Parathyroid adenoma (tissue), 2 donors: ENCODE measurements around the gene EVI2B.
"Not testable (repeated sequence)": the region's sequence is repeated elsewhere in the genome, so short reads cannot be mapped to it uniquely, and the experiment has no call there.

Source experiments
- H2AFZ ChIP-seq: fragments of 300-600 bp; sonication (generic); one replicate; pipeline ENCODE4 v1.7.0; 2017; ENCODE audit warnings: antibody characterized with exemption, mild to moderate bottlenecking
- H3K27ac ChIP-seq: fragments of 300-600 bp; sonication (generic); one replicate; pipeline ENCODE4 v1.7.0; 2017
- H3K27me3 ChIP-seq: fragments of 300-600 bp; sonication (generic); one replicate; pipeline ENCODE4 v1.7.0; 2017; ENCODE audit warnings: low read length; ENCODE audit not compliant: control insufficient read depth, insufficient read depth
- H3K36me3 ChIP-seq: fragments of 300-600 bp; sonication (generic); one replicate; pipeline ENCODE4 v1.7.0; 2017; ENCODE audit warnings: low read length; ENCODE audit not compliant: control insufficient read depth, insufficient read depth
- H3K4me1 ChIP-seq: fragments of 300-600 bp; sonication (generic); one replicate; pipeline ENCODE4 v1.7.0; 2017; ENCODE audit warnings: control low read depth
- H3K4me2 ChIP-seq: fragments of 300-600 bp; sonication (generic); one replicate; pipeline ENCODE4 v1.7.0; 2017; ENCODE audit warnings: low read length
- H3K4me3 ChIP-seq: fragments of 300-600 bp; sonication (generic); one replicate; pipeline ENCODE4 v1.7.0; 2017; ENCODE audit warnings: low read depth, low read length
- H3K79me2 ChIP-seq: fragments of 300-600 bp; sonication (generic); one replicate; pipeline ENCODE4 v1.7.0; 2017; ENCODE audit warnings: control low read depth
- H3K9ac ChIP-seq: fragments of 300-600 bp; sonication (generic); one replicate; pipeline ENCODE4 v1.7.0; 2017; ENCODE audit warnings: mild to moderate bottlenecking
- H3K9me3 ChIP-seq: fragments of 300-600 bp; sonication (generic); one replicate; pipeline ENCODE4 v1.7.0; 2017; ENCODE audit warnings: low read length; ENCODE audit not compliant: control insufficient read depth
- CTCF ChIP-seq: fragments of 300-600 bp; sonication (generic); IDR thresholded peaks from one replicate; pipeline ENCODE4 v1.7.0; 2017; ENCODE audit warnings: antibody characterized with exemption, mild to moderate bottlenecking
- donor health status: primary hyperparathyroidism.

The EVI2B gene

GRCh38 chr17:31349454-31349853 lies 35.6 kb upstream of the EVI2B start:
- no peak for TF ChIP-seq CTCF
- no peaks in the 10 kb centered on the region for H3K4me1 ChIP-seq

GRCh38 chr17:31345191-31345747 lies 31.4 kb upstream of the EVI2B start:
- not testable (repeated sequence) for H3K4me3 ChIP-seq, H3K4me1 ChIP-seq, H3K9ac ChIP-seq, H3K36me3 ChIP-seq, H3K9me3 ChIP-seq, H3K4me2 ChIP-seq, H3K79me2 ChIP-seq, H2AFZ ChIP-seq, H3K27me3 ChIP-seq, H3K27ac ChIP-seq

More at GRCh38 chr17:31349454-31349853, 35.6 kb upstream of the EVI2B start:
- H2AFZ ChIP-seq: no peak overlapping the region
- no peaks in the 10 kb centered on the region for H3K36me3 ChIP-seq
- H3K9me3 ChIP-seq: no peaks in the 10 kb centered on the region
- peak overlapping the region; percentile 2 for H3K27ac ChIP-seq
- H3K9ac ChIP-seq: no peak overlapping the region
- H3K27me3 ChIP-seq: no peaks in the 10 kb centered on the region
- no peak overlapping the region for H3K4me3 ChIP-seq
- no peaks in the 10 kb centered on the region for H3K79me2 ChIP-seq
- no peak overlapping the region for H3K4me2 ChIP-seq

GRCh38 chr17:31339906-31340661 lies 26.2 kb upstream of the EVI2B start:
- H3K27me3 ChIP-seq: no peaks in the 10 kb centered on the region
- no peaks in the 10 kb centered on the region for H3K9me3 ChIP-seq
- H3K4me3 ChIP-seq: no peak overlapping the region
- H3K27ac ChIP-seq: no peak overlapping the region
- no peak overlapping the region for H3K4me2 ChIP-seq
- H3K79me2 ChIP-seq: no peaks in the 10 kb centered on the region
- no peaks in the 10 kb centered on the region for H3K36me3 ChIP-seq
- H2AFZ ChIP-seq: no peak overlapping the region
- H3K9ac ChIP-seq: no peak overlapping the region
- TF ChIP-seq CTCF: no peak
- H3K4me1 ChIP-seq: no peaks in the 10 kb centered on the region

- no peak for TF ChIP-seq CTCF
- Histone ChIP-seq H3K4me2 (no peak overlapping the region), H3K9ac (no peak overlapping the region), H3K27me3 (no peaks in the 10 kb centered on the region), H3K4me3 (no peak overlapping the region), H3K79me2 (no peaks in the 10 kb centered on the region), H2AFZ (no peak overlapping the region), H3K36me3 (no peaks in the 10 kb centered on the region), H3K27ac (no peak overlapping the region), H3K4me1 (no peaks in the 10 kb centered on the region), H3K9me3 (no peaks in the 10 kb centered on the region)
Measured at GRCh38 chr17:31329221-31329620, 15.4 kb upstream of the EVI2B start.

GRCh38 chr17:31328160-31328535 lies 14.3 kb upstream of the EVI2B start:
- no peaks in the 10 kb centered on the region for H3K9me3 ChIP-seq
- no peak for TF ChIP-seq CTCF
- no peaks in the 10 kb centered on the region for H3K4me1 ChIP-seq
- no peaks in the 10 kb centered on the region for H3K36me3 ChIP-seq
- H3K9ac ChIP-seq: no peak overlapping the region
- H3K4me3 ChIP-seq: no peak overlapping the region
- no peaks in the 10 kb centered on the region for H3K79me2 ChIP-seq
- no peak overlapping the region for H2AFZ ChIP-seq
- H3K27me3 ChIP-seq: no peaks in the 10 kb centered on the region
- no peak overlapping the region for H3K27ac ChIP-seq
- H3K4me2 ChIP-seq: no peak overlapping the region
